CD4-positive, alpha-beta T cell treated with Interleukin-6 at 100 ng/mL for 8 hours (primary cell): ENCODE data around the gene SNCA.

Source experiments
- DNase-seq: peaks from one replicate; pipeline ENCODE4 v3.0.0-alpha.2; 2020; ENCODE audit warnings: mixed read lengths, low spot score

SNCA gene

DNA sequence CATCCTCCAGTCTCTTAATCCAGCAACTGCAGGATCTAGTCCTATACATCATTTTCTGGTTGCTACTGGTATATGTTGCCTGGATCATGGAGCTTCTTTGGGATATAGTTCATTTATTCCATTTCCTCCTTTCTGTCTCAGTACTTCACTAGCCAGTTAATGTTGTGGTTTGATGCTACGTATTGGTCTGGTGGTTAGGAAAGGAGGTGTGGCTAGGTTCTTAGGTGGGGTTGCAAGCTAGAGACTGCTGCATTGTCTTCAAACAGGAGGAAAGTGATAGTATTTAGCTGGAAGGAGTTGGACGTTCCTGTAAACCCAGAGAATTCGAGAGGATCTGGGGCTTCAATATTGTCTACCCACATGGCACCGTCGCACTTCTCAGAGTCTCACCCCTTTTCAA, 129.5 kb downstream of the SNCA start:
- DNase-seq: no peak

DNA sequence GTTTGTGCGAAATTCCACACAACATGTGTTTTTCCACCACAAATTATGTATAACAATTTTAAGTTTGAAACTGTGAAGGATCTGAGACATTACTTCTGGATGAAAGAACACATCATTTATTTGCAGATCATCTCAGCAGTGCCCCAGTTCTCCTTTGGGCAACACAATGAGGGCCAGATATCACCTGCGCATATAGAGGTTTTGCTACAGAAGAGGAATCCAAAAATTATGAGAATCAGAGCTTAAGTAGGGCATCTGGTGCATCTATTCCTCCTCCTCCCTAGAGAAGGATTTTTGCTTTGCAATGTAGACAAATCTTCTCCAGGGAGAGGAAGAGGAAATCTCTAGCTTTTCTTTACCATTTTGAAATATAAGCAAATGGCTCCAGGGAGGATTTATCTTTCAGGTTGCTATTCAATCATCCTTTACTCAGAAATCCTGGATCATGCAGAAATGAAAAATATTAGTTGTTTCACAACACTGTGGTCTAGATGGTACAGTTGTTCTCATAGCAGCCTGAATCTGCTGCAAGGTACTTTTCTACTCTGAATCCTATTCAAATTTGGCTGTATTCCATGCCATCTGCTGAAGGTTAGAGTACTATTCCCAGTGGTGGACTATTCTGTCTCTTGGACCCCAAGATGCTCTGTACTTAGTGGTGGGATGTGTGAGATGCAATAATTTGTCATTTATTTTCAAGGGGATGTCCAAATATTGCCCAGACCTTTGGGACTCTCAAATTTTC, 132.1 kb downstream of the SNCA start:
- DNase-seq: no peak

DNA sequence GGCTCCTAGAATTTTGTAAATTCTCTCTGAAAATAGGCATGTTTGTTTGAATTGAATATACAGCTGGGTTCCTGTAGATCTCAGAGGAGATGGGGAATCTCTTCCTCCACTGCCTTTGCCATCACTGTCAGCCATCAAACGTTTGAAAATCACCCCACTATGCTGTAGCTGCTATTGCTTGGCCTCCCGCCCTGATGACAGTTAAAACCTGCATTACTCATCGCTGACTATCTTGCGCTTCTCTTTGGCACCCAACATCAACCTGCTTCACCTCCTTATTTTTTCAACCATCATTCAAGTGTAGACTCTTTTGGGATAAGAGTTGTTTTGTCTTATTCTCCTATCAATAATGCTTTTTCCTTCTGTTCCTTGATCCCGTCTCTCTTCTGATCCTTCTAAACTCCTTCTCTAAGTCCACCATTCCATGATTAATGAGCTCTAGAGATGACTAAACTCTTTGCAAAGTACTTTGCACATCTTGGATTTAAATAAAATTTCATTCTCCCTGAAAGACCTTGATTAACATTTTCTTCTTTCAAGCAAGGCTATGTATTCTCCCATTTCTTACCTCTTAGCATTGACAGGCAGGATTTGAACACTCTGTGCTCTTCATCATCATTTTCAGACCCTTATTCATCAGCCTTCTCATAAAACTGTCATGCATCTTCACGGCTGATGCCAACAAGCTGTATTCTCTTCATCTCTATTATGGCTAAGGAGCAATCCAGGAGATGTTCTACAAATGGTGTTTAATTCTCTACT, 133.0 kb downstream of the SNCA start:
- DNase-seq: no peak

DNA sequence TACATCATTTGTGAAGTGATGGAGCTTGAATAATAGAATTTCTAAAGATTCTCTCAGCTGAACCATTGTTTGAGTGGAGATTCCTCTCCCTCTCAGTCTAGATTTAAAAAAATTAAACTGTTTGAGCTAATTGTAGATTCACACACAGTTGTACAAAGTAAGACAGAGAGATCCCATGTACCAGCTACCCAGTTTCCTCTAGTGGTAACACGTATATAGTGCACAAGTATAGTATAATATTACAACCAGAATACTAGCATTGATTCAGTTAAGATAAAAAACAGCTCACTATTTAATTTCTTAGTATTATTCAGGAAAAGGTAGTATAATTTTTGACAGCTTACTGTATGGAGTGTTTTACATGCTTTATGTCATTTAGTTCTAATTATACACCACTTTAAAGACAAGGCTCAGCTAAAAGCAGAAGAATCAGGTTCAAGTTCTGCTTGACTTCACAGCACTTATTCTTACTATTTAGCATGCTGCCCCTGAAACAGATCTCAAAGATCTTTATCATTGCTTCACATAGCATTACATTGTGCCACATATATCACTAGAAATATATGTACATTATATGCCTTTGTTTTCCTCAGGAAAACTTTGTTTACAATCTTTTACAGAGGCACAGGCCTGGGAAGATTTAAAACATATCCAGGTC, 136.1 kb downstream of the SNCA start:
- DNase-seq: no peak

DNA sequence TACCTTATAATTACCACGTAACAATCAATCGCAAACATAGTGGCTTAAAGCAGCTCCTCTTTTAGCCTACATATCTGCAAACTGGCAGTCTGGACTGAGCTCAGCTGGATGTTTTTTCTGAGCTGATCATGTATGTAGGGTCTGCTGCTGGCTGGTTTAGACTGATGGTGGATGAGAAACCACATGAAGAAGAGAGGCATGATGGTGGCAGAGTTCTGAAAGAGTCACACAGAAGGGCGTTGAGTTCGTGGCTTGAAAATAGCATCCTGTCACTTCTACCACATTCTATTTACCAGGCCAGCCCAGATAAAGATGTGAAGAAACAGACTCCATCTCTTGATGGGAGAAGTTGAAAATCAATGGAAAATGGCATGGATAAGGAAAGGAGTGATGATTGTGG, 151.3 kb downstream of the SNCA start:
- DNase-seq: no peak

DNA sequence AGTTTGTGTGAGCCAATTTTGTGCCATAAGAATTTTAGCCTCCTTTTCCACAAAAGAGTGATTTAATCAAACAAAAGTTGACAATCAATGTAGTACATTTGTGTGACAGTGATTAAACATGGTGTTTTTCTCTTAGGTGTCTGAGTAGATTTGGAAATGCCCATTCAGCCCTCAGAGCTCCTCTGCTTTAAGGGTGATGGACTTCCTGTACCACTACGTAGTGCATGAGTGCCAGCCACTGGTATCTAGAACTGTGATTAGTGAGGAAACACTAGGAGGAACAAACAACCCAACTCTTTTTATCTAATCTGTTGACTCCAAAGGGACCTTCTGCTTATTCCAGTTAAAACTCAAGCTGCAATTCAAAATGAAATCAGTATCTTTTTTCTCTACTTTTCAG, 151.7 kb downstream of the SNCA start:
- DNase-seq: no peak

DNA sequence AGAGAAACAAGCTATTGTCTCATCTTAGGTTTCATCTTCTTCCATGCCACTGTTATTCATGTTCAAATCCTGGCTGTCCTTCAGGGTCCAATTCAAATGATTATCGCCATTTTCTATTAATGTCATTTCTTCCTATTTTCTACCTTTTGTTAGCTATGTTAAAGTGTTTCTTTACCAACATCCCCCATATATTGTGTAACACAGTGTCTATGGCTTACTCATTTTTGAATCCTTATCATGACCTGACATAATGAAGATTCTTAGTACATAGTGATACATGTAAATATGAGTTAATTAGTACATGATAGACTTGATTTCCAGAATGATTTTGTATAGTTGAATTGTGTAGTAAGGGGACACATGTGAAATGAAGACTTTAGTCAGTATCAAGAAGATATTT, 152.4 kb downstream of the SNCA start:
- DNase-seq: no peak

DNA sequence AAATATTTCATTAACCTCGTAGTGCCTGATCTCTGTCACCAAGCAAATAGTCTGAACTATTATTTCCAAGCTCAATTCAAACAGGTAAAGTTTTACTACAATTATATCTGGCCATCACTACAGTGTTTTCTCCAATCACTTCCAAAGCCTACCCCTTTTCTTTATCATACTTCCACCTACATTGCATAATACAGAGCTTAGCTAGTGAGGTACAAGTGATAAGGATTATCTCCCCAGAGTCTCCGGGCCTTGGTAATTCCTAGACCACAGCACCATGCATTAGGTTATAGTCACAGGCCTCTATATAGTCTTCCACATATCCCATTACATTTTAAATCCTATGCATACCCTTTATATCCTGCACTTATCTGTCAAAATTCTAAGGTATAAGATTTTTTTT, 154.2 kb downstream of the SNCA start:
- no peak for DNase-seq

DNA sequence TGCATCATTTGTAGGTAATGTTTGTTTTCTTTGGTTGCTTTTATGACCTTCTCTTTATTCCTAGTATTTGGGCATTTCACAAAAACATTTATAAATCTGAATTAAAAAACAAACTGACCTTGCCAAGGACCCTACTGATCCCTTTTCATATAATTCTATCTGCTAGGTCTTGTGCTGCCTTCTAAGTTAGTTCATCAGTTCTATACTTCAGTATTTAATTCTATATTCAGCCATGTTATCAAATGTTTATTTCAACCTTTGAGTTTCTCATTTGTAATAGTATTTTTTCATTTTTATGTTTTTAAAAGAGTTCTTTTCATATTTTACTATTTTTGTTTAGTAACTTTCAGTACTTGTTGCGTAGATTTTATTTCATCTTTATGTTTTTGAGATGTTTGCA, 155.3 kb downstream of the SNCA start:
- DNase-seq: no peak

DNA sequence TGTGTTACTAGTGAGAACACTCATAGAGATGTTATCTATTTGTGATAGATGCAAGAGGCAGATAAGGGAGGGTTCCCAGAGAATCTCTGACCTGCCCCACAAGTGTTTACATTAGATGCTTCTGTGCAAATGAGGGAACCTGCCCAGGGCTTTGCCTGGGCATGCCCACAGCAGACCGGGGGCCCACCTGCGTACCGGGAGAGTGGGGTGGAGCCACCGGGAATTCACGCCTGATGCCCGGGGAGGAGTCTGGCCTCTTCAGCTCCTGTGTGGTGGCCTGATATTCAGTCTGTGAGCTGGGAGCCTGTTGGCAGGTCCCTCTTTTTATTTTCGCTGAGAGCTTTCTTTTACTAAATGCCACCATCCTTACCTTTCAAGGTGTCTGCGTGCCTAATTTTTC, 155.7 kb downstream of the SNCA start:
- DNase-seq: no peak

DNA sequence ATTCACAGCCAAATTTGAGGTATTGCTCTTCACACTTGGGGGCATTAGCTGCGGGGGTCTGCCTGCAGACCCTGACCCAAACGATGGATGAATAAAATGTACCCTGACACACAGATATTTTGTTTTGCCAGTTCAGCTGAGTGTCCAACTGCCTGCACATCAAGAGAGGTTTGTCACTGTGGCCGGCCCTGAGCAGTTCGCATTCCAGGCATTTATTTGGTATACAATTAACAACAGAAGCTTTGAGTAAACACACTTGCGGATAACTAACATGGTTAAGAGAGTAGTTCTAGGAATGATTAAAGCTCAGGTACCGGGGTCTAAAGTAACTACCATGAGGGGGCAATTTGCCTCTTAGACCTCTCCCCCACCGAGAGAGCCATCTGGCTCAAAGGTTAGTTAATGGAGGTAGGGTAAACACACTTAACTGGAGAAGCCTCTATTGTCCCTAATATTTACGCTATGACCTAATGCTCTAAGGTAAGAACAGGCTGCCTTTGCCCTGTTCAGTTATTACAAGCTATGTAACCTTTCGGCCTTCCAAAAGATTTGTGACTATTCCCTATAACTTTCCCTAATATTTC, 162.0 kb downstream of the SNCA start:
- DNase-seq: no peak
